DOHH2 (cell line): ENCODE measurements around the gene FFAR3.

Experiments used
- H3F3A ChIP-seq: fragments of 200-600 bp; sonication (generic), shearing (Covaris generic); 2 replicates; pipeline ENCODE4 v1.6.0; 2016; ENCODE audit warnings: antibody characterized with exemption, mild to moderate bottlenecking; ENCODE audit not compliant: control insufficient read depth, insufficient read depth
- H3K27ac ChIP-seq: fragments of 200-600 bp; sonication (generic); 2 replicates; pipeline ENCODE4 v1.5.1; 2014; ENCODE audit warnings: low read depth, mild to moderate bottlenecking, low read length, moderate library complexity
- H3K27me3 ChIP-seq: fragments of 200-600 bp; sonication (generic); 2 replicates; pipeline ENCODE4 v1.6.1; 2014; ENCODE audit warnings: mild to moderate bottlenecking, low read length, mixed read lengths; ENCODE audit not compliant: control insufficient read depth
- H3K36me3 ChIP-seq: fragments of 200-600 bp; sonication (generic); 2 replicates; pipeline ENCODE4 v1.6.1; 2014; ENCODE audit warnings: mild to moderate bottlenecking, low read length, moderate library complexity, mixed read lengths; ENCODE audit not compliant: control insufficient read depth
- H3K4me1 ChIP-seq: fragments of 200-600 bp; sonication (generic); 2 replicates; pipeline ENCODE4 v1.6.1; 2014; ENCODE audit warnings: mild to moderate bottlenecking, low read length, mixed read lengths; ENCODE audit not compliant: control insufficient read depth
- H3K4me2 ChIP-seq: fragments of 200-600 bp; sonication (generic); 2 replicates; pipeline ENCODE4 v1.6.0; 2014; ENCODE audit warnings: mild to moderate bottlenecking, low read length, moderate library complexity
- H3K4me3 ChIP-seq: fragments of 200-600 bp; sonication (generic); 2 replicates; pipeline ENCODE4 v1.5.1; 2014; ENCODE audit warnings: mild to moderate bottlenecking, low read length, mixed read lengths
- H3K79me2 ChIP-seq: fragments of 200-600 bp; sonication (generic); 2 replicates; pipeline ENCODE4 v1.6.1; 2014; ENCODE audit warnings: mild to moderate bottlenecking, low read length, mixed read lengths; ENCODE audit not compliant: control insufficient read depth
- H3K9me2 ChIP-seq: fragments of 200-600 bp; sonication (generic); replicated peaks from 2 replicates; pipeline ENCODE4 v1.6.1; 2014; ENCODE audit warnings: mild to moderate bottlenecking, low read length, mixed read lengths; ENCODE audit not compliant: control insufficient read depth
- H3K9me3 ChIP-seq: fragments of 200-600 bp; sonication (generic); 2 replicates; pipeline ENCODE4 v1.6.1; 2014; ENCODE audit warnings: antibody characterized with exemption, low read length, mixed read lengths; ENCODE audit not compliant: control insufficient read depth, insufficient read depth
- H4K20me1 ChIP-seq: fragments of 200-600 bp; sonication (generic); 2 replicates; pipeline ENCODE4 v1.6.0; 2014; ENCODE audit warnings: low read depth, mild to moderate bottlenecking, antibody characterized with exemption, low read length, moderate library complexity; ENCODE audit not compliant: control insufficient read depth, insufficient read depth
- CTCF ChIP-seq: fragments of 200-600 bp; sonication (generic); IDR thresholded peaks from one replicate; pipeline ENCODE4 v1.5.1; 2014; ENCODE audit warnings: antibody characterized with exemption, mild to moderate bottlenecking, low read depth, low read length; ENCODE audit not compliant: poor library complexity, severe bottlenecking
- EZH2phosphoT487 ChIP-seq: fragments of 200-600 bp; sonication (generic); IDR thresholded peaks from 2 replicates; pipeline ENCODE4 v1.6.1; 2017; ENCODE audit warnings: borderline replicate concordance, mild to moderate bottlenecking, antibody characterized with exemption, low read length, moderate library complexity, mixed read lengths

FFAR3 gene

GRCh38 chr19:35357867-35358573 is at the start of gene FFAR3:
TSS of gene FFAR3 (plus strand) at chr19:35358460. CDS start at chr19:35358891, 431 bp downstream.
- H3F3A ChIP-seq = no peaks in the 10 kb centered on the region
- H3K27ac ChIP-seq = no peak within 1 kb of the TSS
- H3K4me2 ChIP-seq = no peak within 1 kb of the TSS
- no peak within 1 kb of the TSS for H3K4me3 ChIP-seq
- no peaks in the 10 kb centered on the region for H3K9me2 ChIP-seq
- H3K9me3 ChIP-seq = no peaks in the 10 kb centered on the region
- H3K4me1 ChIP-seq = peaks cover 9% of the 10 kb centered on the region
- H3K36me3 ChIP-seq = no peaks in the 10 kb centered on the region
- no peaks in the 10 kb centered on the region for H3K79me2 ChIP-seq
- no peaks in the 10 kb centered on the region for H4K20me1 ChIP-seq
- H3K27me3 ChIP-seq = peaks cover 36% of the 10 kb centered on the region
- no peak for TF ChIP-seq CTCF
- no peak for TF ChIP-seq EZH2phosphoT487

GRCh38 chr19:35308910-35309309 is 49.4 kb upstream of the FFAR3 start:
- Histone ChIP-seq H3K4me1 (peaks cover 82% of the 10 kb centered on the region), H3F3A (peaks cover 9% of the 10 kb centered on the region; the same call in 1 of the 2 replicates), H3K79me2 (no peaks in the 10 kb centered on the region), H3K4me3 (no peak overlapping the region), H3K9me3 (no peaks in the 10 kb centered on the region), H3K4me2 (no peak overlapping the region), H4K20me1 (no peaks in the 10 kb centered on the region), H3K27ac (no peak overlapping the region), H3K27me3 (no peaks in the 10 kb centered on the region), H3K36me3 (no peaks in the 10 kb centered on the region), H3K9me2 (no peaks in the 10 kb centered on the region)
- TF ChIP-seq EZH2phosphoT487 (no peak), CTCF (no peak)

GRCh38 chr19:35309481-35310279 is 48.6 kb upstream of the FFAR3 start:
- Histone ChIP-seq H3K4me3 (no peak overlapping the region), H3K27ac (no peak overlapping the region), H3K9me3 (no peaks in the 10 kb centered on the region), H3K36me3 (no peaks in the 10 kb centered on the region), H4K20me1 (no peaks in the 10 kb centered on the region), H3K4me1 (peaks cover 86% of the 10 kb centered on the region), H3F3A (peaks cover 9% of the 10 kb centered on the region; the same call in 1 of the 2 replicates), H3K4me2 (no peak overlapping the region), H3K79me2 (no peaks in the 10 kb centered on the region), H3K27me3 (no peaks in the 10 kb centered on the region), H3K9me2 (no peaks in the 10 kb centered on the region)
- no peak for TF ChIP-seq EZH2phosphoT487
- no peak for TF ChIP-seq CTCF
